NOMO-1 treated with DMSO at 0.1 percent for 48 hours (cell line): Measurements from ENCODE around the gene ZNF385B.

Source experiments
- DNase-seq: peaks from one replicate; lab custom pipeline; 2025; ENCODE audit not compliant: unreplicated experiment; lab: John Stamatoyannopoulos, UW

Gene ZNF385B

DNA sequence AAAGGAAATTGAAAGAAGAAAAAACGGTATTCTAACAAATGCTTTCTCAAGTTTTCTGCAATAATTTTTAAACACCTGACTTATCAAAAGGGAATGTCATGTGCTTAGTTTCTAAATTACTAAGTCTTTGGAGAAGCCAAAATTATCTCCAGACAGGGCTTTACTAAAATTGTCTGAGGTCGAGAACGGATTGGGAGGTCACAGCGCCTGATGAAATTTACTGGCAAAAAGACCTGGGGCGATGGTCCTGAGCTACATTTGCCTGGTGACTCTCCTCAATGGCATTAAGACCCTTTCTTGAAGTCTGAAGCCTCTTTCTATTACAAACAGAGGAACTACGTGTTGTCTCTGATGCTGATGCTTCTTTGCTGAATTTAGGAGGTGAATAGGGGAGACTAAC, 305.0 kb downstream of the ZNF385B start:
- no peak for DNase-seq

GRCh38 chr2:179555691-179556283, 305.6 kb downstream of the ZNF385B start:
- no peak for DNase-seq

- no peak for DNase-seq
Measured at GRCh38 chr2:179554639-179555386, 306.6 kb downstream of the ZNF385B start.

DNA sequence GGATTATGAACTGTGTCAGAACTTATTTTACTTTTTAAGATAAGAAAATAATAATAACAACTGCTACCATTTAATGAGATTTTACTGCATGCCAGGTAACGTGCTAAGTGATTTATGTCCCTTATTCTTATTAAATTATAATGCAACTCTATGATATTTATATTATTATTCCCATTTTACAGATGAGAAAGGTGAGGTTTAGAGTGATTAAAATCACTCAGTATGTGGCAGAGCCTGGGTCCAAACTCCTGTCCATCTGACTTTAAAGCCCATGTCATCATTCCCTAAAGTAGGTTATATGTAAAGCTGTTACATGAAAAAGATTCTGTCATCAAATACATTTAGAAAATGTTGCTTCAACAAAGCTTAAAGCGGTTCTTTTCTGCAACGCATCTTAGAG, 308.0 kb downstream of the ZNF385B start:
- DNase-seq: no peak

- no peak for DNase-seq
Measured at GRCh38 chr2:179551539-179552045, 309.8 kb downstream of the ZNF385B start.

DNA sequence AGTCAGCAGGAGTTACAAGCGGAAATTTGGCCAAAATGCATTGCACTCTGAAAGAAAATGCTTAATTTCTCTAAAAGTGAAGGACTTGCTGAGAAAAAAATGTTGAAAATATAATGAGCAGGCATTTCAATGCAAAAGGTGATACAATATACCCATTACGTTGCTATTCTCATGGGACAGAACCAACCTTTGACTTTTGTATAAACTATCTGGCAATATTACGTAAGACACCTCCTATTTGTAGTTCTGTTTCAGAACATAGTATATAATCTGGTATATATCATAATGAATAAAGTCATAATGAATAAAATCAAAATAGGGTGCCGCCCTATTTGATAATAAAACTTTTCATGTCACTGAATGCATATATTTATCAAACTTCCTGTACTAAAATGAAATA, 310.6 kb downstream of the ZNF385B start:
- DNase-seq: no peak

DNA sequence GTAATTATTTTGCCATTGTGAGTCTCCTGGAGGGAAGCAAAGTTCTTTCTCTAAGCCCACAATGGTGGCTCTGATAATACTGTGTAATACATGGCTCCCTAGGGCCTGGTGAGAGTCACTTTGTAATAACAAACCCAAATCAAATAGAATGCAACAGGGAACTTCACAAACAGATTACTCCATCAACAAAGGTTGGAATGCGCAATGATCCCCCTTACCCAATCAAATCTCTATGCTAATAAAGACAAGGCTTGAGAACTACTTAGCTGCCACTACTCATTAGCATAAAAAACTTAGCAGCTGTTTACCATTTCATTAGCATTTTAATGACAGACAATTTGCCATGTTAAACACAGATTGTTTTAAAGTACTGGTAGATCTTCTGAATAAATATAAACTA, 311.2 kb downstream of the ZNF385B start:
- DNase-seq: no peak

DNA sequence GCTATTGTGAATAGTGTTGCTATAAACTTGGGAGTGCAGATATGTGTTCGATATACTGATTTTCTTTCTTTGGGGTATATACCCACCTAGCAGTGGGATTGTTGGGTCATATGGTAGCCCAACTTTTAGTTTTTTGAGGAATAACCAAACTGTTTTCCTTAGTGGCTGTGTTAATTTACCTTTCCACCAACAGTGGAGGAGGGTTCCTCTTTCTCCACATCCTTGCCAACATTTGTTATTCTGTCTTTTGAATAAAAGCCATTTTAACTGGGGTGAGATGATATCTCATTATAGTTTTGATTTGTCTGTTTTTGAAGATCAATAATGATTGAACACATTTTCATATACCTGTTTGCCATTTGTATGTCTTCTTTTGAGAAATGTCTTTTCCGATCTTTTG, 314.8 kb downstream of the ZNF385B start:
- DNase-seq: no peak

DNA sequence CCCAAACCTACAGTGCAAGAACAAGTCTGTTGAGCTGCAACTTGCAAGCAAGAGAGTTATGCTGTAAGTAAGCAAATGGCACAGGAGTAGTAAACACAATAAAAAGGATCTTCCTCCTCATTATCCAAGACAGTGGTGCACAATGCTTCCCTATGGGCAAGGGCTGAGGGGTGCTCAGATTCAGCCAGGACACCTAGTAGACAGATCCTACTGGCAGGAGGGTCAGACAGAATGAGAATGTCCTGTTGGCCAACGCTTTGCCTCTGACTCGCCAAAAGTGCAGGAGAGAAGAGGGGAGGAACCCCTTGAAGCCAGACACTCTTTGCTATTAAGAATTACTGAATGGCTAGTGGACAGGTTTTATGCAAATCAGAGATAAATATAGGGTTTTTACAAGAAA, 316.4 kb downstream of the ZNF385B start:
- no peak for DNase-seq

GRCh38 chr2:179543361-179543901, 318.0 kb downstream of the ZNF385B start:
- DNase-seq: no peak

DNA sequence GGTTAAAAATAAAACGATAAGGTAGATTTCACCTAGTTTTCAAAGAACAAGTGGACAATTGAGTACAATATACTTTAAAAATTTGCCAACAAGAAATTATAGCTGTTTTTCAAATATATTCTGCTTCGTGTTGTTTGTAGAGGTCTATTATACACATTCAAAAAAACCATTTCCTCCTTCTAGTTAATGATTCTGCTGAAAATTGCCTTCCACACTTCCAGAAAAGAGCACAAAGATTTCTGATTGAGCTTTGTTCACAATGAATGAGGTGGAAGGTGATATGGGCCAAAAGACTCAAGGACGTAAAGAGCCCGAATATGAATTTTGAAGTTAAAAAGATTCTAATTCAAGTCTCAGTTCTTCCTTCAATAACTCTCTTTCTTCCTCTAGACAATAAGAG, 319.8 kb downstream of the ZNF385B start:
- DNase-seq: no peak

DNA sequence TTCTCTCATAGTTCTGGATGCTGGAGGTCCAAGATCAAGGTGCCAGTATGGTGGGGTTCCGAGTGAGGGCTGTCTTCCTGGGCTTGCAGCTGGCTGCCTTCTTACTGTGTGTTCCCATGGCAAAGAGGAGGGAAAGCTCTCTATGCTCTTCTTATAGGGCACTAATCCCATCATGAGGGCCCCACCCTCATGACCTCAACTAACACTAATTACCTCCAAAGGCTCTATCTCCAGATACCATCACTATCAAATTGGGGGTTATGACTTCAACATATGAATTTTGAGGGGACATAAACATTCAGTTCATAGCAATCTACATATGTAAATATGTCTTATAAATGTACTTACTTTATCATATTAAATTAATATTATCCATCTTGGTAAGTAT, 322.3 kb downstream of the ZNF385B start:
- DNase-seq: no peak

DNA sequence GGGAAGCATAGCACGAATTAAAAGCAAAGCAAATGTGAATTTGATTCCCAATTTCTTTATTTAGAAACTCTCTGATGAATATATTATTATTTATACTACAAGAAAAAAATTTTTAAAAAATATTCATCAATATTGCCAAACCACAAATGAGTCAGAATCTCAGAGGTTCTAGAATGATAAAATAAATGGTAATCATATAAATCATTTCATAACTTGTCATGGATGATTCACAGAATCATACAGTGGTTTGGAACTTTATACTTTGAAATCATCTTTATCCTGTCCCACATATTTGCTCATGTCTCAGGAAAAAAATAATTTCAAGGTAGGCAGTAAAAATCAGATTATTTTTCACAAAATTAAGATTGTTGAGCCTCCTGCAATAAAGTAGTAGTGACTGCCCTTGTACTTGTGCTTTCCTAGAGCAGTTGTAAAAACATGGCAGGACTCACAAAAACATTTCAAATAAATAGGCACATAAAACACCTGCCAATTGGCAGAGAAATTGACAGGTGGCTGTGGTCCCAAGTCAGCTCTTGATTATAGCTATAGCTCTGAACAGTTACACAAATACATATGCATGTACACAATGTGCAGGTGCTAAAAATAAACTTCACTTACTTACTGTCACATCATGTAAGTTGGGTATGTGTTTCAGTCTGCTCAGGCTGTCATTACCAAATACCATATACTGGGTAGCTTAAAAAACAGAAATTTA, 322.8 kb downstream of the ZNF385B start:
- no peak for DNase-seq

GRCh38 chr2:179536185-179536584, 325.2 kb downstream of the ZNF385B start:
- no peak for DNase-seq

DNA sequence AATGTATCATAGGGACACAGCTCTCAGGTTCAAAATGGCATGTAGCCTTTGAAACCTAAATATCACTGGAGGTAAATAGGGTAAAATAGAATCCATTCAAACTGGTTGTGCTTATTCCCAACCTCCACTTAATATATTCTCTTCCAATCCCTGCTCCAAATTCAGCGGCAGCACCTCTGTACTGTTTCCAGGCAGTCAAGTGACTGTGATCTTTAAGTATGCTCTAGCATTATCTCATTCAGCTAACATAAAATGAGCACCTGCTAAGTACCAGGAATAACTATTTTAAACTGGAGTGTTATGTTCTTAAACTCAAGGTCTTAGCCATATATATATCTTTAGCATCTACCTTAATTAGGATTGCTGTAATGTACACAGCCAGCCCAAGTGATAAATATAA, 327.5 kb downstream of the ZNF385B start:
- DNase-seq: no peak

GRCh38 chr2:179532863-179533278, 328.5 kb downstream of the ZNF385B start:
- no peak for DNase-seq

GRCh38 chr2:179528576-179529069, 332.8 kb downstream of the ZNF385B start:
- DNase-seq: no peak

GRCh38 chr2:179525340-179525739, 336.1 kb downstream of the ZNF385B start:
- DNase-seq: no peak

GRCh38 chr2:179524809-179525339, 336.5 kb downstream of the ZNF385B start:
- DNase-seq: no peak

DNA sequence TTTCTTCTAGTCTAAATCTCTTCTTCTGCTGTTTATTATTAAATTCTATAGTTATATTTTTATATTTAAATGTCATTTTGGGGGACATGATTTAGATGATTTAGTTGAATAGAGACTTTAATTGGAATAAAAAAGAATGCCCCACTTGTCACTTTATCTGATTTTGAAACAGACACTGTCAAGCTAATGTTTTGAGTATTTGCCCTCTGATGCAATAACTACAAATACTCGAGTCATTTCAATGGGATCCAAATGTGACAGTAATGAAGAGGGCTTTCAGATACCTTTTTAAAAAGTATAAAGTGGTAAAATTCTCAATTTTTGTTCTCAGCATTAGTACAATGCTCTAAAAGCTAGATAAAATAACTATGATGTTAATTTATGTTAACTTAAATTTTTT, 339.5 kb downstream of the ZNF385B start:
- no peak for DNase-seq

DNA sequence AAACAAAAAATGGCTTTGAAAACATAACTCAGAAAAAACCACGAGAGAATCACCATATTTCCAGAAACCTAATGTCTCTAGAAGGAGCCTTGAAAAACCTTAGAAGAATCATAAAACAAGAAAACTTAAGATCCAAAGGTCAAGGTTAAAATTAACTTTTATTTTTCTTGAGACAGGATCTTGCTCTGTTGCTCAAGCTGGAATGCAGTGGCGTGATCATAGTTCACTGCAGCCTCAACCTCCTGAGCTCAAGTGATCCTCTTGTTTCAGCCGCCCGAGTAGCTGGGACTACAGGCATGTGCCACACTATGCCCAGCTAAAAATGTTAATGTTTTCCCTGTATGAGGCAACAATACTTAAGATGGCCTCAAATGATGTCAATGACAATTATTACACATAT, 342.6 kb downstream of the ZNF385B start:
- no peak for DNase-seq
